AG04450 (cell line): ENCODE results near the gene FAM200B. TPM values are rescaled to one million over a fixed set of nuclear protein-coding genes. Genes with fewer than 3 reads are reported as not detected.

ENCODE experiments used
- CTCF ChIA-PET: fragments of 300-600, 350-600 bp; formaldehyde crosslinking; extraction: SDS; loops from one replicate; lab custom pipeline; 2022; ENCODE audit warnings: antibody characterized with exemption, inconsistent platforms; lab: Charles Lee
- POLR2A ChIA-PET: fragments of 350-600 bp; formaldehyde crosslinking; extraction: SDS; loops from one replicate; lab custom pipeline; 2021; ENCODE audit warnings: antibody characterized with exemption, inconsistent platforms; lab: Yijun Ruan, JAX
- DNase-seq: peaks from one replicate; pipeline ENCODE4 v3.0.0-alpha.2; 2011; ENCODE audit warnings: low read depth, low spot score
- H3K27ac ChIP-seq: one replicate; pipeline ENCODE4 v1.5.1; 2012; ENCODE audit warnings: low read depth, low read length, control low read depth
- H3K27me3 ChIP-seq: one replicate; pipeline ENCODE4 v1.6.0; 2012; ENCODE audit warnings: low read length; ENCODE audit not compliant: control insufficient read depth, insufficient read depth
- H3K4me3 ChIP-seq: 2 replicates; pipeline ENCODE4 v1.5.1; 2011; ENCODE audit warnings: mild to moderate bottlenecking, low read depth, low read length, control low read depth
- H3K9me3 ChIP-seq: 2 replicates; pipeline ENCODE4 v1.5.1; 2012; ENCODE audit warnings: low read length; ENCODE audit not compliant: control insufficient read depth, insufficient read depth
- CTCF ChIP-seq: IDR thresholded peaks from 2 replicates; pipeline ENCODE4 v1.5.1; 2011; ENCODE audit warnings: low read depth, low read length, control low read depth, inconsistent platforms
- polyA plus RNA-seq: library from polyadenylated mRNA; depleted of rRNA; stranded (reverse); fragments of >200 nt; gene quantifications from 2 replicates; pipeline ENCODE4 v1.2.3, GENCODE V29; 2011

The FAM200B gene
- polyA plus RNA-seq, 1 experiment = 47.3 TPM

GRCh38 chr4:15649914-15650545 lies 31.6 kb upstream of the FAM200B start:
- peak; percentile 67 for TF ChIP-seq CTCF
- CTCF ChIA-PET = interaction anchor here (0.6 to 1.0 kb wide), 6 partner anchors 13 to 628 kb away, joined by 3 read pairs; partner anchors contain the start of gene CC2D2A
- Histone ChIP-seq H3K9me3 (no peaks in the 10 kb centered on the region), H3K27me3 (no peaks in the 10 kb centered on the region), H3K4me3 (no peak overlapping the region), H3K27ac (no peak overlapping the region)
- DNase-seq = no peak
- POLR2A ChIA-PET = no interaction called here

GRCh38 chr4:15651676-15652075 lies 30.0 kb upstream of the FAM200B start:
- ChIA-PET POLR2A (no interaction called here), CTCF (interaction anchor here (1.0 to 2.0 kb wide), 4 partner anchors 10 to 172 kb away, joined by 3 to 6 read pairs (median 3); no protein-coding TSS in a partner anchor)
- TF ChIP-seq CTCF = no peak
- Histone ChIP-seq H3K27me3 (no peaks in the 10 kb centered on the region), H3K9me3 (peaks cover 5% of the 10 kb centered on the region), H3K4me3 (peak overlapping the region; percentile 30), H3K27ac (no peak overlapping the region)
- DNase-seq = no peak

GRCh38 chr4:15652191-15652590 lies 29.4 kb upstream of the FAM200B start:
- no peak for DNase-seq
- Histone ChIP-seq H3K9me3 (peaks cover 5% of the 10 kb centered on the region), H3K27ac (no peak overlapping the region), H3K4me3 (no peak overlapping the region), H3K27me3 (no peaks in the 10 kb centered on the region)
- CTCF ChIA-PET = interaction anchor here (1.0 to 2.0 kb wide), 2 partner anchors 9 to 154 kb away, joined by 3 to 6 read pairs; no protein-coding TSS in a partner anchor
- no peak for TF ChIP-seq CTCF
- POLR2A ChIA-PET = no interaction called here

GRCh38 chr4:15652841-15653240 lies 28.8 kb upstream of the FAM200B start:
- Histone ChIP-seq H3K4me3 (peak overlapping the region; percentile 77), H3K27ac (no peak overlapping the region), H3K27me3 (no peaks in the 10 kb centered on the region), H3K9me3 (peaks cover 5% of the 10 kb centered on the region)
- no peak for TF ChIP-seq CTCF
- ChIA-PET CTCF (no interaction called here), POLR2A (no interaction called here)
- DNase-seq = no peak

- no peak for DNase-seq
- no peak overlapping the region for H3K27ac ChIP-seq
- POLR2A ChIA-PET = interaction anchor here (1.1 to 4.4 kb wide), 3 partner anchors 28 to 55 kb away, joined by 3 to 25 read pairs (median 4); partner anchors contain the start of gene FAM200B
- TF ChIP-seq CTCF = no peak
- H3K27me3 ChIP-seq = no peaks in the 10 kb centered on the region
- peak overlapping the region; percentile 77 for H3K4me3 ChIP-seq
- peaks cover 5% of the 10 kb centered on the region for H3K9me3 ChIP-seq
- CTCF ChIA-PET = interaction anchor here (0.5 to 1.2 kb wide), 2 partner anchors 29 to 90 kb away, joined by 3 to 4 read pairs; no protein-coding TSS in a partner anchor
Measured at GRCh38 chr4:15653420-15653819, 28.2 kb upstream of the FAM200B start.
